Activated CD4-positive, alpha-beta memory T cell treated with anti-CD3 and anti-CD28 coated beads for 36 hours (primary cell): ENCODE data around the gene FANCD2. TPM values are rescaled to one million over a fixed set of nuclear protein-coding genes. Genes with fewer than 3 reads are reported as not detected.
A peak's percentile ranks its signal among the peaks of the same experiment; 100 is the strongest.
"Not testable (repeated sequence)": the region's sequence is repeated elsewhere in the genome, so short reads cannot be mapped to it uniquely, and the experiment has no call there.

ENCODE experiments used
- CTCF ChIA-PET: fragments of 350-600 bp; sonication (Branson Sonifier 250); formaldehyde crosslinking; loops from one replicate; lab custom pipeline; 2021; ENCODE audit warnings: antibody characterized with exemption, inconsistent platforms; lab: Charles Lee
- POLR2A ChIA-PET: fragments of 350-600 bp; sonication (Branson Sonifier 250); formaldehyde crosslinking; loops from one replicate; lab custom pipeline; 2021; ENCODE audit warnings: antibody characterized with exemption; lab: Charles Lee
- DNase-seq: peaks from one replicate; pipeline ENCODE4 v3.0.0-alpha.2; 2020
- H3K27ac Mint-ChIP-seq: one replicate; pipeline ENCODE4 v1.8.0; 2021; ENCODE audit warnings: mixed read lengths
- H3K27me3 Mint-ChIP-seq: one replicate; pipeline ENCODE4 v1.8.0; 2021; ENCODE audit warnings: mixed read lengths
- H3K36me3 Mint-ChIP-seq: one replicate; pipeline ENCODE4 v1.8.0; 2021; ENCODE audit warnings: mixed read lengths
- H3K4me1 Mint-ChIP-seq: one replicate; pipeline ENCODE4 v1.8.0; 2021; ENCODE audit warnings: low read depth, mixed read lengths
- H3K4me3 Mint-ChIP-seq: one replicate; pipeline ENCODE4 v1.8.0; 2021; ENCODE audit warnings: mild to moderate bottlenecking, mixed read lengths
- H3K9me3 Mint-ChIP-seq: one replicate; pipeline ENCODE4 v1.8.0; 2021; ENCODE audit warnings: mixed read lengths
- intact Hi-C: fragments of 100-400 bp; cut with micrococcal nuclease; formaldehyde crosslinking; loops from one replicate; pipeline ENCODE4 v1.15.1; 2023
- total RNA-seq, 2 experiments: library from RNA; stranded (reverse); gene quantifications; one replicate each; pipeline ENCODE4 v1.2.3, GENCODE V29; 2021

Gene FANCD2
- total RNA-seq, 2 experiments from 2014 or later, result 83.9 to 89.4 TPM

DNA sequence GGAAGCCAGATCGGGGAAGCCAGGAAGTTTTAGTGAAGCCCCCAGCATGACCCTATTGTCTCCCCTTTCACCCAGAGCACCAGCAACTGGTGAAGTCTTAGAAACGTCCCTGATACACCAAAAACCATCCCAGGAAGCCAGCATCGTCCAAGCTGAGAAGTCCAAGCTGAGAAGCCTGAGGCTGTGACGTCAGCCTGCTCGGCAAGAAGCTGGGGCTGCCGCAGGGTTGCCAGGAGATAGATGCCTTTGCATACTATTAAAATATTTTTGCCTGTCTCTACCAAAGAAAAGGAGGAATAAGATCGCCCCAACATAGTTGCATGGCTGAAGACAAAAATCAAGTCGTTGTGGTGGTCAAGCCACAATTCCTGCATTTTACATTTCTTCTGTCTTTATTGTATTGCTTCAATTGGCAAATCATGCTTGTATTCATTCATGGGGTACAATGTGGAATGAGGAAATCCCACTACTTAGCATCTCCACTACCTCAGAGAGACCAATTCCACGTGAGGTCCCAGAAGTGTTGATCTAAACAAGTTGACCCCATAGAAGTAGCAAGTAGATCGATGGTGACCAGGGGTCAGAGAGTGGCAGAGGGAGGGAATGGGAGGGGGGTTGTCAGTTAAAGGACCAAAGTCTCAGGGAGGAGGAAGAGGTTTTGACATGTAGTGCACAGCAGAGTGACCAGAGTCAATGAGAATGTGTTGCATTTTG, 20.0 kb upstream of the FANCD2 start:
- DNase-seq, result no peak
- H3K27ac Mint-ChIP-seq, result no peak overlapping the region
- no peaks in the 10 kb centered on the region for H3K9me3 Mint-ChIP-seq
- ChIA-PET POLR2A (interaction anchor here (2.2 kb wide), 1 partner anchor 19 kb away, joined by 7 read pairs; the partner anchor contains the start of gene EMC3), CTCF (interaction anchor here (0.6 to 1.1 kb wide), 2 partner anchors 74 to 255 kb away, joined by 3 to 4 read pairs; no protein-coding TSS in a partner anchor)
- peaks cover 7% of the 10 kb centered on the region for H3K36me3 Mint-ChIP-seq
- no peak overlapping the region for H3K4me3 Mint-ChIP-seq
- intact Hi-C loops, result no loop called here
- H3K27me3 Mint-ChIP-seq, result peaks cover 2% of the 10 kb centered on the region
- H3K4me1 Mint-ChIP-seq, result peaks cover 19% of the 10 kb centered on the region

DNA sequence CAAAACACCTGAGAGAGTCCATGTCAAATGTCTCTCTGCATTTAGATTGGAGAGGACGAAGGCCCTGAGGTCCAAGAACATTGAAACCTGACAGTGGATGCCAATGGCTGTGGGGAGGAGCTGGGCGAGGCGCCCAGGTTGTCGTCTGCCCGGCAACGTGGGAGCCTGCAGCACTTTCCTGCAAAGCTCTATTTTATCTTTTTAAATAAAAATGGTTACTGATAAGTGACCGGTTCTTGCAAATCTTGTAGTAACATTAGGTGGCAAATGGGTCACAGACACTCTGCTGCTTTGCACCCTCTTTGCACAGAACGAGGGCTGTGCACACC, 19.5 kb upstream of the FANCD2 start:
- intact Hi-C loops, result no loop called here
- Mint-ChIP-seq H3K27ac (no peak overlapping the region), H3K9me3 (no peaks in the 10 kb centered on the region), H3K27me3 (peaks cover 2% of the 10 kb centered on the region), H3K36me3 (peaks cover 7% of the 10 kb centered on the region), H3K4me3 (no peak overlapping the region), H3K4me1 (peaks cover 19% of the 10 kb centered on the region)
- DNase-seq, result no peak
- CTCF ChIA-PET, result interaction anchor here (1.1 kb wide), 1 partner anchor 23 kb away, joined by 3 read pairs; no protein-coding TSS in a partner anchor
- POLR2A ChIA-PET, result interaction anchor here (2.2 kb wide), 1 partner anchor 20 kb away, joined by 7 read pairs; the partner anchor contains the start of gene EMC3

DNA sequence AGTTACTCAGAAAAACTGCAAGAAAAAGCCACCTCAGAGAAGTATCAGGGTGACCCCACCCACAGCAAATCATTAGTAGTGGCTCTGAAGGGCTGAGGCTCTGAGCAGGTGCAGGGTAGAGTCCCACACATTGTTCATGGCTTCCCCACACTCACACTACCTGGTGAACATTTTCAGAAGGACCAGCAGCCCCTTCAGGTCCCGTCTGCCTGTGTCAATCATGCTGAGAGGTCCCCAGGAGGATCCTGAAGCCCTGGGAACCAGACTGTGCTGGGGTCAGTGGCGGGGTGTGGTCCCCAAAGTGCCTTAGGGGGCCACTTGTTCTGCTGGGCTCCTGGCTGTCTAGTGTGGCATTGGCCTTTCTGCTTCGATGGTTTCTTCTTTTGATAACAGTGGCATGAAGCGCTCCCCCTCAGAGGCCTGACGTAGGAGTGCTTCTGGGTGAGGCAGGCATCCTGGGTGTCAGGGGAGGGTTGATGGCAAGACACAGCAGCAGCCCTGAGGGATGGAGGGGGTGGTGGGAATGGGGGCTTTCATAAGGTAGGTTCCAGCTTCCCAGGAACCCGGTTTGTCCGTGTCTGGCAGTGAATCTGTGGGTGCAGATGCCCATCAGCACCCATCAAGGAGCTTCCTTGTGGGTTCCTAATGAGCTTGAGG, 19.0 kb upstream of the FANCD2 start:
- CTCF ChIA-PET, result interaction anchor here (1.1 kb wide), 1 partner anchor 24 kb away, joined by 3 read pairs; no protein-coding TSS in a partner anchor
- no peak overlapping the region for H3K27ac Mint-ChIP-seq
- no peaks in the 10 kb centered on the region for H3K9me3 Mint-ChIP-seq
- peaks cover 7% of the 10 kb centered on the region for H3K36me3 Mint-ChIP-seq
- intact Hi-C loops, result no loop called here
- peaks cover 19% of the 10 kb centered on the region for H3K4me1 Mint-ChIP-seq
- no peak for DNase-seq
- POLR2A ChIA-PET, result interaction anchor here (2.2 kb wide), 1 partner anchor 20 kb away, joined by 7 read pairs; the partner anchor contains the start of gene EMC3
- peaks cover 2% of the 10 kb centered on the region for H3K27me3 Mint-ChIP-seq
- H3K4me3 Mint-ChIP-seq, result no peak overlapping the region

DNA sequence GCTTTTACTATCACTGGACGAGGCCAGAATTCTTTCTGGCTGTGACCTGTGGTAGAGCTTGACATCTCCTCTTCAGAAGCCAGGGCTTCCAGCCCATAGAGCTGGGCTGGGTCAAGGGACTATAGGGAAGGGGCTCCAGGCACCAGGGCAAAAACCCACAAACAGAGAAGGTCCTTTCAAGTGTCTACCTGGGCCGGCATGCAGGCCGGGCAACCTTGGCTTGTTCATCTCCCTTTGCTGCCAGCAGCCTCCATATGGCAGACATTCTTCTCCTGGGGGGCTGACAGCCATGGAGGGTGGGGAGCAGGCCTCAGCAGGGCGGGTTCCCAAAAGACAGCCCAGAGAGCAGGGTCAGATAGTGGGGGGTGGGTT, 18.0 kb upstream of the FANCD2 start:
- peak overlapping the region; percentile 57 for H3K4me3 Mint-ChIP-seq
- H3K36me3 Mint-ChIP-seq, intact Hi-C loops, H3K27me3 Mint-ChIP-seq, H3K27ac Mint-ChIP-seq, H3K9me3 Mint-ChIP-seq, DNase-seq, CTCF ChIA-PET, POLR2A ChIA-PET: not testable (repeated sequence)
- peaks cover 19% of the 10 kb centered on the region for H3K4me1 Mint-ChIP-seq

DNA sequence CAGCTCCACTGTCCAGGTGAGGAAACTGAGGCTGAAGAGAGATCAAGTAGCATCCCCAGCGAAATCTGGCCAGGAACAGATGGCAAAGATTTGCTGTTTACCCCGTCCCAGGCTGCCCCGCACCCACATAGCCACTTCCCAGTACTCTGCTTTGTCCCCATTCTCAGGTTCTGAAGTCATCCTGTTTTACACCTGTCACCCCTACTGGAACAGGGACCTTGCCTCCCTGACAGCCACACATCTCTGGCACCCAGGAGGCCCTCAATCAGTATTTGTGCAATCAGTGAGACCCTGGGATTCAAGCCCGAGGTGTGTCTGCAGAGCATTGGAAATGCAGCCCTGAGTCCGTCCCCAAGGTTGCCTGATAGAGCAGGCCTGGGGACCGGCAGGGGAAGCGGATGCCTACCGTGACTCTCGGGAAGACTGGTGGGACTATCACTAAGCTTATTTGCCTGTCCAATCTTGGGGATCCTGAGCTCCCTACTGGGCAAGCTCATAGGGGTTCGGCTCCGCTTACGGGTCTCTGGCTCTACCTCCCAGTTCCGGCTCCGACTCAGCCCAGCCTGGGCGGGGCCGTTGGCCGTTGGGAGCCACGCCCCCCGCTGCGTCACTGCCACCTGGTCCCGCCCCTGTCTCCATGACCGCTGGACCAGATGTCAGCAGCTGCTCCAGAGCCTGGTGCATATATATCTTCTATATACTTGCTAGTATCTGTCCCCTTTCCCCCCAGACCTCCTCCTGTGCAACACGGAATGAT, 17.5 kb upstream of the FANCD2 start:
- peaks cover 2% of the 10 kb centered on the region for H3K27me3 Mint-ChIP-seq

DNA sequence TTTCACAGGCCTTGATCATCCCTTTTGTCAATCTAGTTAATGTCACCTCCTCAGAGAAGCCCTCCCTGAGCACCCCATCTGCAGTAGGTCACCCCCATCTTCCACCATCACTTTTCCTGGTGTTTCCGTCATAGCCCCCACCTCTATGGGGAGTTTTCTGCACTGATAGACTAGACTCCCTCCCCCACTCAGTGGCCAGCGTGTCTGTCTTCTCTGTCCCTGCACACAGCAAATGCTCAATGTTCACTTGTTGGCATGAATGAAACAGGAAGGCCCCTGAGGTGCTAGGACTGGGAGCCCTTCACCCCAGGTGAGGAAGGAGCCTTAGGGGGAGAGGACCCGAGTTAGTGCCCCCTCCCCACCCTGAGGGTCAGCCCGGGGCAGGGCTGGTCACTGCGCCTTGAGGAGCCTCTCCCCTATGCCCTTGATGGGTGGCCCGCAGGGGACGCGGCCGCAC, 15.8 kb upstream of the FANCD2 start:
- POLR2A ChIA-PET, result no interaction called here
- intact Hi-C loops, result loop anchor here (2.0 kb wide), 1 partner anchor 24 kb away; the partner anchor contains the start of gene EMC3
- peaks cover 19% of the 10 kb centered on the region for H3K4me1 Mint-ChIP-seq

More for the DNA sequence above, 17.5 kb upstream of the FANCD2 start:
- H3K27ac Mint-ChIP-seq, result no peak overlapping the region
- POLR2A ChIA-PET, result no interaction called here
- DNase-seq, result peak; percentile 89
- peaks cover 19% of the 10 kb centered on the region for H3K4me1 Mint-ChIP-seq
- H3K9me3 Mint-ChIP-seq, result no peaks in the 10 kb centered on the region
- CTCF ChIA-PET, result no interaction called here
- H3K4me3 Mint-ChIP-seq, result peak overlapping the region; percentile 57
- intact Hi-C loops, result no loop called here
- H3K36me3 Mint-ChIP-seq, result no peaks in the 10 kb centered on the region

DNA sequence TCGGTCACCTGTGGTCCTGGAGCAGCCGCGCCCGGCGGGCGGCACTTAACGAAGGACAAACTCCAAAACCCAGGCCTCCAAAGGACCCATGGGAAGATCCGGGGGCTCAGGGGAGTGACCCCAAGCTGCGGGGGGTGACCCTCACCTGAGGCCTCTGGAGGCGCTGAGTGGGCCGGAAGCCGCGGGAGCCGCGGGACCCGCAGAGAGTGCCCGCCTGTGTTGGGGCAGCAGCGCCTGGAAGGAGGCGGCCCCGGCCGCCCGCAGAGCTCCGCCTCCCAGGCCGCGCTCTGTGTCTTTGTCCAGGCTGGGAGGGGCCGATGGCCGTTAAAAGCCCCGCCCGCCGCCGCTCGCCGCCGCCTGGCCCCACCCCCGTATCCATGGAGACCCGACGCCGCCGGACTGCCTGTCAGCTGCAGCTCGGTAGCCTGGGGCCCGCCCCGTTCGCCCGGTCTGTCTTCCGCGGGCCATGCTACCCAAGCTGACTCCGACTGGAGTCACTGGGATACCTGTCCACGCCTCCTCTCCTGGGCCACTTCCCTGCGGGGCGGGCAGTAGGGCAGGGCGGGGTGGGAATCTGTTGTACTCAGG, 15.3 kb upstream of the FANCD2 start:
- ChIA-PET POLR2A (interaction anchor here (0.5 to 0.7 kb wide), 2 partner anchors 23 to 239 kb away, joined by 3 read pairs; no protein-coding TSS in a partner anchor), CTCF (interaction anchor here (0.8 to 1.0 kb wide), 2 partner anchors 28 to 311 kb away, joined by 3 read pairs; no protein-coding TSS in a partner anchor)
- peak; percentile 93 for DNase-seq
- Mint-ChIP-seq H3K27ac (no peak overlapping the region), H3K9me3 (no peaks in the 10 kb centered on the region), H3K36me3 (no peaks in the 10 kb centered on the region), H3K4me3 (peak overlapping the region; percentile 26), H3K27me3 (peaks cover 2% of the 10 kb centered on the region), H3K4me1 (peaks cover 19% of the 10 kb centered on the region)
- intact Hi-C loops, result loop anchor here (2.0 kb wide), 1 partner anchor 24 kb away; the partner anchor contains the start of gene EMC3

More for the DNA sequence above, 15.8 kb upstream of the FANCD2 start:
- CTCF ChIA-PET, result interaction anchor here (1.0 kb wide), 1 partner anchor 27 kb away, joined by 3 read pairs; no protein-coding TSS in a partner anchor
- peaks cover 2% of the 10 kb centered on the region for H3K27me3 Mint-ChIP-seq
- H3K27ac Mint-ChIP-seq, result no peak overlapping the region
- peak overlapping the region; percentile 29 for H3K4me3 Mint-ChIP-seq
- H3K36me3 Mint-ChIP-seq, result no peaks in the 10 kb centered on the region
- no peaks in the 10 kb centered on the region for H3K9me3 Mint-ChIP-seq
- DNase-seq, result no peak

DNA sequence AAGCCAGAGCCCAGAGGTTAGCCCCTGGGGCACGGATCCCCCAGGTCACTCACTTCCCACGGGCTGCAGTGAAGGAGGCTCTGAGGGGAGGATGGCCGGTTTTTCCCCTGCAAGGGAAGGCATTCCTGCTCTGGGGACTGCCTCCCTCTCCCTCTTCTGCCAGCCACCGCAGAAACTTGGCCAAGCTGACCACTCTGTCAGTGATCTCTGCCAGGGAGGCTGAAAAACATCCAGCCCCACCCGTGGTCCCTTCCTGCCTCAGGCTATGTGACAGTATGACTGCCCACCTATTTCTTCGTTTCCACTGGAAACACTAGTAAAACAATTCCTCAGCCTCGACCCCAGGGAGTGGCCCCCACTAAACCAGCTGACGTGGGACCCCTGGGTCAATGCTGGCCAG, 14.6 kb upstream of the FANCD2 start:
- intact Hi-C loops, result loop anchor here (2.0 kb wide), 1 partner anchor 25 kb away; the partner anchor contains the start of gene EMC3
- Mint-ChIP-seq H3K4me1 (peaks cover 19% of the 10 kb centered on the region), H3K27ac (no peak overlapping the region), H3K36me3 (no peaks in the 10 kb centered on the region), H3K9me3 (no peaks in the 10 kb centered on the region), H3K4me3 (peak overlapping the region; percentile 28), H3K27me3 (peaks cover 2% of the 10 kb centered on the region)
- CTCF ChIA-PET, result interaction anchor here (0.6 to 1.0 kb wide), 3 partner anchors 29 to 310 kb away, joined by 3 read pairs; no protein-coding TSS in a partner anchor
- DNase-seq, result no peak
- POLR2A ChIA-PET, result interaction anchor here (0.5 to 0.7 kb wide), 2 partner anchors 24 to 238 kb away, joined by 3 read pairs; no protein-coding TSS in a partner anchor

DNA sequence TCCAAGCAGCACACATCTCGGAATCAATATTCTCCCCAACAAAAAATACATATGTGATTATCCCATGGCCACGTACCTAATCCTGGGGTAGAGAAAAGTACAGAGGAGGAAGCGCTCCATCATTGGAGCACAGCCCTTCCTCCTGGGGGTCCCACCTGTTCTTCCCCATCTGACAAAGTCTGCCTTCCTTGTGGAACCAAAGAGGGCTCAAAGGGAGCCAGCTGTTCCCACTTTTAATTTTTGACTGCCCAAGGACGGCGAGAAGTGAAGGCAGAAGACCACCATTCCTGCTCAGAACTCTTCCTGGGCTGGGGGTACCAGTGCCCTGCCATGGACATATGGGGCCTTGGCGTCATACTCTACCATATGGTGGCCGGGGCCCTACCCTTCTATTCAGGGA, 14.1 kb upstream of the FANCD2 start:
- Mint-ChIP-seq H3K27me3 (peaks cover 2% of the 10 kb centered on the region), H3K4me1 (peaks cover 19% of the 10 kb centered on the region), H3K36me3 (no peaks in the 10 kb centered on the region), H3K4me3 (no peak overlapping the region), H3K9me3 (no peaks in the 10 kb centered on the region), H3K27ac (no peak overlapping the region)
- ChIA-PET POLR2A (interaction anchor here (1.2 kb wide), 1 partner anchor 25 kb away, joined by 3 read pairs; no protein-coding TSS in a partner anchor), CTCF (no interaction called here)
- DNase-seq, result no peak
- intact Hi-C loops, result no loop called here

DNA sequence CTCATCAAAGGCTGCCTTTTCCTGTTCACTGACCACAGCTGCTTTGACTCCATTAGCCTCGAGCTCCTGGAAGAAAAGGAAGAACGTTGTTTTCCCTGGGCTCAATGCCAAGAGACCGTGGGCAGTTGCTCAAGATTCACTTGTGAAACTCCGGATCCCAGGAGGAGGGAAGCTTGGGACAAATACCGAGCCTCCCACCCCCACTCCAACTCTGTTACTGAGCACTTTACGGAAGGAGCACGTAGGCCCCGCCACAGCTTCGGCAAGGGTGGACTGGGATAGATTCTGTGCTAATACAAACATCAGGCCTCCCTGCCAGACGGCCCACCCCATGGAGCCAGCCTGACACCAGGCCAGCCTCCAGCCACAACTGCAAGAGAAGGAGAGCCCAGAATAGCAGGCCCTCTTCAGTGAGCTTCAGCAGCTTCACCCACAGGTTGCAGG, 10.8 kb upstream of the FANCD2 start:
- no peak for DNase-seq
- POLR2A ChIA-PET, result no interaction called here
- Mint-ChIP-seq H3K4me3 (no peak overlapping the region), H3K27me3 (no peaks in the 10 kb centered on the region), H3K4me1 (peaks cover 14% of the 10 kb centered on the region), H3K27ac (no peak overlapping the region), H3K36me3 (peaks cover 8% of the 10 kb centered on the region), H3K9me3 (no peaks in the 10 kb centered on the region)
- CTCF ChIA-PET, result no interaction called here
- intact Hi-C loops, result no loop called here
